ENCODE measurements around the gene CCL25.

- TF ChIP-seq POLR2A (IDR thresholded peaks at IDR 0.05; ENCODE audit: borderline replicate concordance, extremely low read depth, insufficient read depth, insufficient read length), result peak; percentile 35
- no peak for TF ChIP-seq CTCF (IDR thresholded peaks at IDR 0.05 in 2 of 3, conservative IDR thresholded peaks at IDR 0.05 in 1 of 3; ENCODE audit: borderline replicate concordance in 1 of 3, insufficient read depth in 1 of 3, low read depth in 2 of 3, low read length in 2 of 3)
- peak; percentile 81 for TF ChIP-seq ZFX (IDR thresholded peaks at IDR 0.05)
- TF ChIP-seq EZH2 (IDR thresholded peaks at IDR 0.05), result no peak
- TF ChIP-seq SP1 (IDR thresholded peaks at IDR 0.05; ENCODE audit: low read depth), result peak; percentile 70
- TF ChIP-seq SIN3A (IDR thresholded peaks at IDR 0.05; ENCODE audit: low read depth), result peak; percentile 86
- no peak for TF ChIP-seq REST (IDR thresholded peaks at IDR 0.05; ENCODE audit: low read depth)
- peak; percentile 86 for TF ChIP-seq POLR2AphosphoS5 (IDR thresholded peaks at IDR 0.05; ENCODE audit: low read depth, low read length)
- no peak for TF ChIP-seq EZH2phosphoT487 (IDR thresholded peaks at IDR 0.05; ENCODE audit: borderline replicate concordance)
- TF ChIP-seq YY1 (IDR thresholded peaks at IDR 0.05; ENCODE audit: extremely low read depth, insufficient replicate concordance, low read depth, low read length), result peak; percentile 84
- TF ChIP-seq ATF3 (IDR thresholded peaks at IDR 0.05), result no peak
- TF ChIP-seq ELF1 (IDR thresholded peaks at IDR 0.05; ENCODE audit: borderline replicate concordance, low read depth), result no peak; the same call in 1 of the 2 replicates
These were observed 46.9 kb upstream of the CCL25 start, which contains the start of gene ELAVL1 for GRCh38 chr19:8005534-8006256.

Data from HCT116 (cell line).